ENCODE results near the gene MARCHF2.

DNA sequence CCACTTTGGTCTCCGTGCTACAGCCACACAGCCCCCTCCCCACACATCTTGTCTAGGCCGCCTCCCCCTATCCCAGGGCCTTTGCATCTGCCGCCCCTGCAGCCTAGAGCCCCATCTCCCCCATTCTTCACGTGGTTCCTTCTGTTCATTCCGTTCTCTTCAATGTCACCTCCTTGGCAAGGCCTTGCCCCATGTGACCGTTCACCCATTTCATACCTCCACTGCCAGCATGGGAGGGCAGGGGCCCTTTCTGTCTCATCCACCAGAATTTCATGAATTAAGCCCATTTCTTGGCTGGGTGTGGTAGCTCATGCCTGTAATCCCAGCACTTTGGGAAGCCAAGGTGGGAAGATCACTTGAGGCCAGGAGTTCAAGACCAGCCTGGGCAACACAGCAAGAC lies 15.9 kb downstream of the MARCHF2 start:
- TF ChIP-seq EP300 (IDR thresholded peaks at IDR 0.05; ENCODE audit: borderline replicate concordance) (no peak), TCF12 (IDR thresholded peaks at IDR 0.05; ENCODE audit: low read depth) (no peak), ZBTB7A (IDR thresholded peaks at IDR 0.05; ENCODE audit: low read depth) (no peak), RAD21 (IDR thresholded peaks at IDR 0.05; ENCODE audit: low read depth) (no peak), TAF1 (IDR thresholded peaks at IDR 0.05; ENCODE audit: low read depth) (no peak), CREB1 (IDR thresholded peaks at IDR 0.05; ENCODE audit: low read depth) (no peak), TEAD4 (IDR thresholded peaks at IDR 0.05) (no peak), EGR1 (IDR thresholded peaks at IDR 0.05) (no peak), YY1 (IDR thresholded peaks at IDR 0.05; ENCODE audit: low read depth) (no peak), FOXM1 (IDR thresholded peaks at IDR 0.05; ENCODE audit: borderline replicate concordance, low read depth) (no peak), CEBPB (IDR thresholded peaks at IDR 0.05) (no peak)
- TF ChIP-seq, protein P1, sequence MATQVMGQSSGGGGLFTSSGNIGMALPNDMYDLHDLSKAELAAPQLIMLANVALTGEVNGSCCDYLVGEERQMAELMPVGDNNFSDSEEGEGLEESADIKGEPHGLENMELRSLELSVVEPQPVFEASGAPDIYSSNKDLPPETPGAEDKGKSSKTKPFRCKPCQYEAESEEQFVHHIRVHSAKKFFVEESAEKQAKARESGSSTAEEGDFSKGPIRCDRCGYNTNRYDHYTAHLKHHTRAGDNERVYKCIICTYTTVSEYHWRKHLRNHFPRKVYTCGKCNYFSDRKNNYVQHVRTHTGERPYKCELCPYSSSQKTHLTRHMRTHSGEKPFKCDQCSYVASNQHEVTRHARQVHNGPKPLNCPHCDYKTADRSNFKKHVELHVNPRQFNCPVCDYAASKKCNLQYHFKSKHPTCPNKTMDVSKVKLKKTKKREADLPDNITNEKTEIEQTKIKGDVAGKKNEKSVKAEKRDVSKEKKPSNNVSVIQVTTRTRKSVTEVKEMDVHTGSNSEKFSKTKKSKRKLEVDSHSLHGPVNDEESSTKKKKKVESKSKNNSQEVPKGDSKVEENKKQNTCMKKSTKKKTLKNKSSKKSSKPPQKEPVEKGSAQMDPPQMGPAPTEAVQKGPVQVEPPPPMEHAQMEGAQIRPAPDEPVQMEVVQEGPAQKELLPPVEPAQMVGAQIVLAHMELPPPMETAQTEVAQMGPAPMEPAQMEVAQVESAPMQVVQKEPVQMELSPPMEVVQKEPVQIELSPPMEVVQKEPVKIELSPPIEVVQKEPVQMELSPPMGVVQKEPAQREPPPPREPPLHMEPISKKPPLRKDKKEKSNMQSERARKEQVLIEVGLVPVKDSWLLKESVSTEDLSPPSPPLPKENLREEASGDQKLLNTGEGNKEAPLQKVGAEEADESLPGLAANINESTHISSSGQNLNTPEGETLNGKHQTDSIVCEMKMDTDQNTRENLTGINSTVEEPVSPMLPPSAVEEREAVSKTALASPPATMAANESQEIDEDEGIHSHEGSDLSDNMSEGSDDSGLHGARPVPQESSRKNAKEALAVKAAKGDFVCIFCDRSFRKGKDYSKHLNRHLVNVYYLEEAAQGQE (IDR thresholded peaks at IDR 0.05; ENCODE audit: low read depth), result no peak
- TF ChIP-seq, protein P2, sequence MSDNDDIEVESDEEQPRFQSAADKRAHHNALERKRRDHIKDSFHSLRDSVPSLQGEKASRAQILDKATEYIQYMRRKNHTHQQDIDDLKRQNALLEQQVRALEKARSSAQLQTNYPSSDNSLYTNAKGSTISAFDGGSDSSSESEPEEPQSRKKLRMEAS (IDR thresholded peaks at IDR 0.05), result no peak

Measured in Ishikawa (cell line).